Thyroid gland (tissue), 4 donors: ENCODE measurements around the gene WNT9A. TPM values are rescaled to one million over a fixed set of nuclear protein-coding genes. Genes with fewer than 3 reads are reported as not detected.
A peak's percentile ranks its signal among the peaks of the same experiment; 100 is the strongest.

Source experiments
- DNase-seq, 2 donors: peaks; one replicate each; pipeline ENCODE4 v3.0.0-alpha.2; 2019
- H3K27ac ChIP-seq, 3 donors: fragments of 200-600 bp; sonication (generic); 1 replicate in 2 of 3; 2 replicates in 1 of 3; pipeline ENCODE4 v1.5.1; 2016 to 2019; ENCODE audit warnings: mild to moderate bottlenecking in 1 of 3, moderate library complexity in 1 of 3
- H3K27me3 ChIP-seq: fragments of 200-600 bp; sonication (generic); one replicate; pipeline ENCODE4 v1.5.1; 2019
- H3K36me3 ChIP-seq, 2 donors: fragments of 200-600 bp; sonication (generic); one replicate each; pipeline ENCODE4 v1.5.1; 2016 to 2019
- H3K4me1 ChIP-seq, 2 donors: fragments of 200-600 bp; sonication (generic); one replicate each; pipeline ENCODE4 v1.5.1; 2017 to 2019
- H3K4me3 ChIP-seq, 3 donors: fragments of 200-600 bp; sonication (generic); replicated peaks in 1 of 3; 1 replicate in 2 of 3; 2 replicates in 1 of 3; pipeline ENCODE4 v1.5.1; 2016; ENCODE audit warnings: mild to moderate bottlenecking in 1 of 3
- H3K9me3 ChIP-seq: fragments of 200-600 bp; sonication (generic); one replicate; pipeline ENCODE4 v1.5.1; 2017
- CTCF ChIP-seq, 6 experiments: fragments of 200-600 bp in 3 of 6; fragments of 450-650 bp in 3 of 6; sonication (generic) in 3 of 6; IDR thresholded peaks; one replicate each; pipeline ENCODE4 v1.5.1; 2016 to 2019; ENCODE audit warnings: antibody characterized with exemption in 6 of 6, mild to moderate bottlenecking in 2 of 6, inconsistent platforms in 1 of 6, moderate library complexity in 1 of 6
- POLR2A ChIP-seq, 2 donors: fragments of 450-650 bp; IDR thresholded peaks; one replicate each; pipeline ENCODE4 v1.6.1; 2017; ENCODE audit warnings: antibody characterized with exemption in 2 of 2, mild to moderate bottlenecking in 2 of 2, moderate library complexity in 1 of 2
- WGBS, 2 donors: methylation state at CpG; one replicate each; pipeline ENCODE4 v1.1.5; 2017; 5-methylcytosine and 5-hydroxymethylcytosine counted together
- intact Hi-C: fragments of 100-400 bp; cut with DNase I; formaldehyde crosslinking; loops from one replicate; pipeline ENCODE4 v1.15.1; 2023
- total RNA-seq, 4 donors: library from RNA; depleted of rRNA; stranded (reverse); fragments of >200 nt; gene quantifications; one replicate each; pipeline ENCODE4 v1.2.3, GENCODE V29; 2016

Gene WNT9A
- total RNA-seq, 4 donors from 2014 or later: 2.5 to 4.3 (median 3.4) TPM

- TF ChIP-seq CTCF (IDR thresholded peaks at IDR 0.05) (no peak), POLR2A (IDR thresholded peaks at IDR 0.05) (no peak)
- Histone ChIP-seq H3K36me3 (no peaks in the 10 kb centered on the region), H3K4me1 (peaks cover 21 to 29% of the 10 kb centered on the region in 2 donors), H3K27me3 (no peaks in the 10 kb centered on the region), H3K27ac (peak overlapping the region in 2 of 3 donors; percentile 38 to 78), H3K4me3 (peak overlapping the region in 2 of 3 donors; percentile 1 to 31), H3K9me3 (no peaks in the 10 kb centered on the region)
- intact Hi-C loops: loop anchor here (5.0 kb wide), 2 partner anchors 135 to 185 kb away; partner anchors contain the start of gene ARF1
- no peak for DNase-seq
- 0 to 2% methylated on average over 5 to 8 of the region's 36 CpGs for WGBS, 2 donors
These were observed 401 bp downstream of the WNT9A start for GRCh38 chr1:227947386-227947675.

GRCh38 chr1:227946624-227947385, 927 bp downstream of the WNT9A start:
- TF ChIP-seq POLR2A (IDR thresholded peaks at IDR 0.05): no peak
- TF ChIP-seq CTCF (IDR thresholded peaks at IDR 0.05): peak; percentile 59 to 92 (median 75)
- Histone ChIP-seq H3K27me3 (no peaks in the 10 kb centered on the region), H3K36me3 (no peaks in the 10 kb centered on the region), H3K4me3 (peak overlapping the region in 2 of 3 donors; percentile 1 to 31), H3K4me1 (peaks cover 21 to 29% of the 10 kb centered on the region in 2 donors), H3K9me3 (no peaks in the 10 kb centered on the region), H3K27ac (peak overlapping the region; percentile 68 to 82 (median 78))
- WGBS, 2 donors: 1% methylated on average over 55 of the region's 61 CpGs
- peak; percentile 89 to 93 for DNase-seq
- intact Hi-C loops: loop anchor here (5.0 kb wide), 2 partner anchors 135 to 185 kb away; partner anchors contain the start of gene ARF1

- peak overlapping the region in 1 of 3 donors; percentile 31 for H3K4me3 ChIP-seq
- no peaks in the 10 kb centered on the region for H3K9me3 ChIP-seq
- H3K4me1 ChIP-seq: peaks cover 21 to 29% of the 10 kb centered on the region in 2 donors
- intact Hi-C loops: loop anchor here (5.0 kb wide), 2 partner anchors 136 to 184 kb away; partner anchors contain the start of gene ARF1
- TF ChIP-seq CTCF (IDR thresholded peaks at IDR 0.05): no peak
- no peak for TF ChIP-seq POLR2A (IDR thresholded peaks at IDR 0.05)
- 3 to 9% methylated on average over 17 to 19 of the region's 19 CpGs for WGBS, 2 donors
- peak; percentile 88 to 90 for DNase-seq
- H3K27me3 ChIP-seq: no peaks in the 10 kb centered on the region
- peak overlapping the region; percentile 68 to 82 (median 78) for H3K27ac ChIP-seq
- H3K36me3 ChIP-seq: no peaks in the 10 kb centered on the region
These were observed 1.7 kb downstream of the WNT9A start for GRCh38 chr1:227945891-227946623.

- 73 to 83% methylated on average over 4 to 14 of the region's 18 CpGs for WGBS, 2 donors
- TF ChIP-seq POLR2A (IDR thresholded peaks at IDR 0.05): no peak
- no peak for TF ChIP-seq CTCF (IDR thresholded peaks at IDR 0.05)
- H3K36me3 ChIP-seq: no peaks in the 10 kb centered on the region
- H3K4me1 ChIP-seq: peaks cover 21 to 29% of the 10 kb centered on the region in 2 donors
- H3K9me3 ChIP-seq: no peaks in the 10 kb centered on the region
- no peaks in the 10 kb centered on the region for H3K27me3 ChIP-seq
- intact Hi-C loops: loop anchor here (5.0 kb wide), 2 partner anchors 137 to 183 kb away; partner anchors contain the start of gene ARF1
- H3K27ac ChIP-seq: peak overlapping the region; percentile 68 to 82 (median 78)
- DNase-seq: peak; percentile 81 to 84
- no peak overlapping the region for H3K4me3 ChIP-seq
These were observed 2.5 kb downstream of the WNT9A start for GRCh38 chr1:227944931-227945890.
